GM23248 (cell line): ENCODE data around the gene RAD51B. TPM values are rescaled to one million over a fixed set of nuclear protein-coding genes. Genes with fewer than 3 reads are reported as not detected.

Experiments used
- DNase-seq: peaks from one replicate; pipeline ENCODE4 v3.0.0-alpha.2; 2015
- H2AFZ ChIP-seq: fragments of 200-600 bp; sonication (generic); 2 replicates; pipeline ENCODE4 v1.6.1; 2016; ENCODE audit warnings: antibody characterized with exemption
- H3F3A ChIP-seq: fragments of 200-600 bp; sonication (generic); 2 replicates; pipeline ENCODE4 v1.6.1; 2016; ENCODE audit warnings: mild to moderate bottlenecking, antibody characterized with exemption, mixed run types; ENCODE audit not compliant: insufficient read depth
- H3K27ac ChIP-seq: fragments of 200-600 bp; sonication (generic); 2 replicates; pipeline ENCODE4 v1.5.1; 2016; ENCODE audit warnings: mild to moderate bottlenecking
- H3K27me3 ChIP-seq: fragments of 200-600 bp; sonication (generic); replicated peaks from 2 replicates; pipeline ENCODE4 v1.6.1; 2016; ENCODE audit warnings: mild to moderate bottlenecking; ENCODE audit not compliant: insufficient read depth
- H3K36me3 ChIP-seq: fragments of 200-600 bp; sonication (generic); 2 replicates; pipeline ENCODE4 v1.6.1; 2016; ENCODE audit warnings: low read depth, mild to moderate bottlenecking
- H3K4me1 ChIP-seq: fragments of 200-600 bp; sonication (generic); 2 replicates; pipeline ENCODE4 v1.6.1; 2016; ENCODE audit warnings: mild to moderate bottlenecking; ENCODE audit not compliant: insufficient read depth
- H3K4me2 ChIP-seq: fragments of 200-600 bp; sonication (generic); one replicate; pipeline ENCODE4 v1.6.1; 2016; ENCODE audit warnings: mild to moderate bottlenecking; ENCODE audit not compliant: unreplicated experiment
- H3K4me3 ChIP-seq: fragments of 200-600 bp; sonication (generic); 2 replicates; pipeline ENCODE4 v1.5.1; 2016; ENCODE audit warnings: mild to moderate bottlenecking
- H3K79me2 ChIP-seq: fragments of 200-600 bp; sonication (generic); 2 replicates; pipeline ENCODE4 v1.6.1; 2016; ENCODE audit warnings: mild to moderate bottlenecking; ENCODE audit not compliant: insufficient read depth
- H3K9ac ChIP-seq: fragments of 200-600 bp; sonication (generic); 2 replicates; pipeline ENCODE4 v1.6.1; 2016; ENCODE audit warnings: mild to moderate bottlenecking
- H3K9me2 ChIP-seq: fragments of 200-600 bp; sonication (generic); 2 replicates; pipeline ENCODE4 v1.6.1; 2016; ENCODE audit warnings: mixed run types, mild to moderate bottlenecking, moderate library complexity; ENCODE audit not compliant: insufficient read depth
- H3K9me3 ChIP-seq: fragments of 200-600 bp; sonication (generic); one replicate; pipeline ENCODE4 v1.6.1; 2017; ENCODE audit warnings: low read depth
- H4K20me1 ChIP-seq: fragments of 200-600 bp; sonication (generic); 2 replicates; pipeline ENCODE4 v1.6.0; 2016; ENCODE audit not compliant: insufficient read depth
- EZH2 ChIP-seq: fragments of 200-600 bp; sonication (generic); IDR thresholded peaks from 2 replicates; pipeline ENCODE4 v1.6.1; 2018; ENCODE audit warnings: antibody characterized with exemption, mild to moderate bottlenecking; ENCODE audit not compliant: insufficient read depth, poor library complexity, severe bottlenecking
- EZH2phosphoT487 ChIP-seq: fragments of 200-600 bp; sonication (generic); IDR thresholded peaks from 2 replicates; pipeline ENCODE4 v1.6.1; 2018; ENCODE audit warnings: antibody characterized with exemption, moderate library complexity, mild to moderate bottlenecking, low read depth; ENCODE audit not compliant: insufficient read depth
- WGBS, 2 experiments: methylation state at CpG; one replicate each; pipeline ENCODE4 v1.1.6; 2015 to 2017; ENCODE audit warnings: low lambda C conversion rate in 2 of 2, low coverage in 1 of 2; ENCODE audit errors: missing lambda C conversion rate in 2 of 2; 5-methylcytosine and 5-hydroxymethylcytosine counted together
- in situ Hi-C: fragments of 300-500 bp; cut with MboI; formaldehyde crosslinking; loops from 2 replicates; pipeline ENCODE4 v1.15.0; 2020
- polyA plus RNA-seq: library from polyadenylated mRNA; unstranded; fragments of >200 nt; fragmentation: Nextera tagmentation; extraction: Ambion mirVana; gene quantifications from 2 replicates; pipeline ENCODE4 v1.2.1, GENCODE V29; 2016
- total RNA-seq: library from RNA; depleted of rRNA; stranded (reverse); fragments of >200 nt; shearing (Covaris generic); gene quantifications from 2 replicates; pipeline ENCODE4 v1.2.3, GENCODE V29; 2014

The RAD51B gene
- total and polyA plus RNA-seq, 2 experiments from 2014 or later: 4.0 to 8.8 TPM

- H3K79me2 ChIP-seq: no peaks in the 10 kb centered on the region
- peak overlapping the region; percentile 66 for H3K4me2 ChIP-seq
- 0 out of 2 replicates have a peak overlapping the region, but pooled peaks have one; percentile 25 for H2AFZ ChIP-seq
- 52 to 53% methylated on average over 4 of the region's 4 CpGs for WGBS, 2 experiments
- DNase-seq: peak; percentile 66
- in situ Hi-C loops: no loop called here
- no peaks in the 10 kb centered on the region for H3K36me3 ChIP-seq
- TF ChIP-seq EZH2: no peak
- TF ChIP-seq EZH2phosphoT487: no peak
- no peaks in the 10 kb centered on the region for H3K9me3 ChIP-seq
- no peaks in the 10 kb centered on the region for H3K9me2 ChIP-seq
- H4K20me1 ChIP-seq: no peaks in the 10 kb centered on the region
- no peak overlapping the region for H3K4me3 ChIP-seq
- peaks cover 27% of the 10 kb centered on the region for H3F3A ChIP-seq
- peaks cover 27% of the 10 kb centered on the region for H3K4me1 ChIP-seq
- H3K27me3 ChIP-seq: no peaks in the 10 kb centered on the region
- peak overlapping the region; percentile 39 for H3K27ac ChIP-seq
- 0 out of 2 replicates have a peak overlapping the region, but pooled peaks have one; percentile 3 for H3K9ac ChIP-seq
Measured at GRCh38 chr14:68109132-68109900, 289.7 kb downstream of the RAD51B start.

GRCh38 chr14:68111097-68111852 is 291.7 kb downstream of the RAD51B start:
- H3K27me3 ChIP-seq: no peaks in the 10 kb centered on the region
- H4K20me1 ChIP-seq: no peaks in the 10 kb centered on the region
- H3K4me1 ChIP-seq: peaks cover 16% of the 10 kb centered on the region
- no peak overlapping the region for H3K27ac ChIP-seq
- no peak for DNase-seq
- no peak overlapping the region for H2AFZ ChIP-seq
- H3K9me2 ChIP-seq: no peaks in the 10 kb centered on the region
- 48 to 51% methylated on average over 5 of the region's 5 CpGs for WGBS, 2 experiments
- no peaks in the 10 kb centered on the region for H3K36me3 ChIP-seq
- TF ChIP-seq EZH2: no peak
- TF ChIP-seq EZH2phosphoT487: no peak
- no peak overlapping the region for H3K9ac ChIP-seq
- no peaks in the 10 kb centered on the region for H3K79me2 ChIP-seq
- H3K9me3 ChIP-seq: no peaks in the 10 kb centered on the region
- H3K4me2 ChIP-seq: no peak overlapping the region
- H3K4me3 ChIP-seq: no peak overlapping the region
- in situ Hi-C loops: no loop called here
- peaks cover 20% of the 10 kb centered on the region for H3F3A ChIP-seq

- TF ChIP-seq EZH2phosphoT487: no peak
- H3K9me3 ChIP-seq: no peaks in the 10 kb centered on the region
- in situ Hi-C loops: no loop called here
- no peak for DNase-seq
- no peaks in the 10 kb centered on the region for H3K79me2 ChIP-seq
- no peak overlapping the region for H3K4me2 ChIP-seq
- peaks cover 16% of the 10 kb centered on the region for H3K4me1 ChIP-seq
- H3K27me3 ChIP-seq: no peaks in the 10 kb centered on the region
- no peaks in the 10 kb centered on the region for H3K9me2 ChIP-seq
- H3F3A ChIP-seq: peaks cover 20% of the 10 kb centered on the region
- no peaks in the 10 kb centered on the region for H3K36me3 ChIP-seq
- H2AFZ ChIP-seq: no peak overlapping the region
- no peaks in the 10 kb centered on the region for H4K20me1 ChIP-seq
- no peak overlapping the region for H3K27ac ChIP-seq
- H3K9ac ChIP-seq: no peak overlapping the region
- WGBS, 2 experiments: 76 to 84% methylated on average over 2 of the region's 2 CpGs
- H3K4me3 ChIP-seq: no peak overlapping the region
Measured at GRCh38 chr14:68111853-68112270, 292.3 kb downstream of the RAD51B start.

- Histone ChIP-seq H3F3A (peaks cover 20% of the 10 kb centered on the region), H4K20me1 (no peaks in the 10 kb centered on the region), H3K4me2 (no peak overlapping the region), H3K79me2 (no peaks in the 10 kb centered on the region), H3K27ac (no peak overlapping the region), H3K27me3 (no peaks in the 10 kb centered on the region), H3K4me3 (no peak overlapping the region), H3K36me3 (no peaks in the 10 kb centered on the region), H3K9ac (no peak overlapping the region), H2AFZ (no peak overlapping the region), H3K9me3 (no peaks in the 10 kb centered on the region), H3K4me1 (peaks cover 16% of the 10 kb centered on the region), H3K9me2 (no peaks in the 10 kb centered on the region)
- in situ Hi-C loops: no loop called here
- no peak for DNase-seq
- TF ChIP-seq EZH2phosphoT487 (no peak), EZH2 (no peak)
- 82 to 96% methylated on average over 1 of the region's 1 CpG for WGBS, 2 experiments
Measured at GRCh38 chr14:68112442-68112841, 292.9 kb downstream of the RAD51B start.
